Spleen (tissue), 11 donors: ENCODE data around the gene ALOXE3. TPM values are rescaled to one million over a fixed set of nuclear protein-coding genes. Genes with fewer than 3 reads are reported as not detected.

Experiments
- DNase-seq: peaks from one replicate; pipeline ENCODE4 v3.0.0-alpha.2; 2020
- H3K27ac ChIP-seq, 8 donors: fragments of 200-600 bp; sonication (generic) in 7 of 8; 1 replicate in 4 of 8; 2 replicates in 4 of 8; pipeline versions ENCODE4 v1.5.0 to v1.8.0; 2016 to 2021; ENCODE audit warnings: inconsistent platforms in 4 of 8, mild to moderate bottlenecking in 4 of 8, moderate library complexity in 1 of 8
- H3K27me3 ChIP-seq, 7 donors: fragments of 200-600 bp; sonication (generic) in 6 of 7; replicated peaks in 1 of 7; 1 replicate in 4 of 7; 2 replicates in 3 of 7; pipeline versions ENCODE4 v1.5.0 to v1.8.0; 2016 to 2021; ENCODE audit warnings: inconsistent platforms in 3 of 7, mild to moderate bottlenecking in 1 of 7
- H3K36me3 ChIP-seq, 6 donors: fragments of 200-600 bp; sonication (generic) in 5 of 6; 1 replicate in 4 of 6; 2 replicates in 2 of 6; pipeline versions ENCODE4 v1.5.0 to v1.8.0; 2016 to 2021; ENCODE audit warnings: inconsistent platforms in 2 of 6
- H3K4me1 ChIP-seq, 6 donors: fragments of 200-600 bp; sonication (generic) in 5 of 6; 1 replicate in 3 of 6; 2 replicates in 3 of 6; pipeline versions ENCODE4 v1.5.0 to v1.8.0; 2016 to 2021; ENCODE audit warnings: inconsistent platforms in 3 of 6
- H3K4me3 ChIP-seq, 8 donors: fragments of 200-600 bp; sonication (generic) in 7 of 8; 1 replicate in 4 of 8; 2 replicates in 4 of 8; pipeline versions ENCODE4 v1.5.0 to v1.8.0; 2016 to 2021; ENCODE audit warnings: inconsistent platforms in 4 of 8, mild to moderate bottlenecking in 4 of 8, moderate library complexity in 2 of 8
- H3K9me3 ChIP-seq, 8 donors: fragments of 200-600 bp; sonication (generic) in 7 of 8; 1 replicate in 4 of 8; 2 replicates in 4 of 8; pipeline versions ENCODE4 v1.5.0 to v1.8.0; 2016 to 2021; ENCODE audit warnings: inconsistent platforms in 4 of 8
- CTCF ChIP-seq, 11 experiments: fragments of 200-600 bp in 7 of 11; fragments of 450-650 bp in 4 of 11; sonication (generic) in 4 of 11; IDR thresholded peaks in 8 of 11; conservative IDR thresholded peaks in 3 of 11; 1 replicate in 7 of 11; 2 replicates in 4 of 11; pipeline versions ENCODE4 v1.4.0 to v1.8.0; 2016 to 2021; ENCODE audit warnings: antibody characterized with exemption in 11 of 11, inconsistent platforms in 4 of 11, mild to moderate bottlenecking in 1 of 11
- POLR2A ChIP-seq, 3 donors: fragments of 450-650 bp; IDR thresholded peaks; one replicate each; pipeline ENCODE4 v1.5.1; 2017; ENCODE audit warnings: antibody characterized with exemption in 3 of 3, mild to moderate bottlenecking in 1 of 3
- POLR2AphosphoS5 ChIP-seq, 3 donors: sonication (generic); formaldehyde crosslinking; IDR thresholded peaks; one replicate each; pipeline ENCODE4 v1.5.1; 2017; ENCODE audit warnings: antibody characterized with exemption in 3 of 3
- WGBS, 5 donors: extraction: QIAGEN DNeasy Blood & Tissue Kit in 3 of 5; methylation state at CpG; one replicate each; pipeline versions ENCODE4 v1.1.5 to v1.1.7; 2013 to 2018; 5-methylcytosine and 5-hydroxymethylcytosine counted together
- intact Hi-C: fragments of 100-400 bp; cut with DNase I; formaldehyde crosslinking; loops from one replicate; pipeline ENCODE4 v1.15.0; 2023; ENCODE audit warnings: low total_unique reads
- polyA plus RNA-seq, 3 donors: library from polyadenylated mRNA; stranded (reverse); fragments of 200-250 nt; gene quantifications; one replicate each; pipeline ENCODE4 v1.2.1, GENCODE V29; 2013
- total RNA-seq, 7 donors: library from RNA; depleted of rRNA in 3 of 7; stranded (reverse); fragments of >200 nt in 3 of 7; fragmentation: NEBNext Ultra II Directional in 4 of 7; extraction: Animal tissue kit (Norgen Biotek cat#: 25700) in 4 of 7; gene quantifications; one replicate each; pipeline versions ENCODE4 v1.1.0 to v1.2.1, GENCODE V29; 2016 to 2021
- donor health status: healthy with polysubstance abuse.
- donor health status: DM: no; HTN: no; CAD: no; lungs with moderate emphysema.
- donor health status: DM: no; HTN: no; CAD: no.
- donor health status: Bipolar disorder and iron deficiency.
- donor health status: healthy.
- donor health status: DM: no; HTN: no; CAD: no.
- donor health status: DM: yes; HTN: yes; CAD: no.

The ALOXE3 gene
- total and polyA plus RNA-seq, 10 donors = 0.03 TPM; not detected in 9

GRCh38 chr17:8051831-8052230 lies 66.5 kb downstream of the ALOXE3 start:
- intact Hi-C loops = loop anchor here (10.0 kb wide), 2 partner anchors 57 to 227 kb away; no protein-coding TSS in a partner anchor
- DNase-seq = no peak

GRCh38 chr17:8048736-8049135 lies 69.6 kb downstream of the ALOXE3 start:
- Histone ChIP-seq H3K9me3 (no peaks in the 10 kb centered on the region), H3K36me3 (peaks cover 0 to 3% (median 0%) of the 10 kb centered on the region in 6 donors), H3K4me1 (no peaks in the 10 kb centered on the region), H3K4me3 (no peak overlapping the region), H3K27ac (no peak overlapping the region), H3K27me3 (peaks cover 0 to 21% (median 0%) of the 10 kb centered on the region in 7 donors)
- TF ChIP-seq CTCF (IDR thresholded peaks at IDR 0.05 in 8 of 11, conservative IDR thresholded peaks at IDR 0.05 in 3 of 11) (no peak), POLR2AphosphoS5 (IDR thresholded peaks at IDR 0.05) (no peak)
- DNase-seq = no peak
- 76 to 89% (median 87%) methylated on average over 7 to 8 of the region's 8 CpGs for WGBS, 5 donors
- intact Hi-C loops = no loop called here

More at GRCh38 chr17:8051831-8052230, 66.5 kb downstream of the ALOXE3 start:
- TF ChIP-seq CTCF (IDR thresholded peaks at IDR 0.05 in 8 of 11, conservative IDR thresholded peaks at IDR 0.05 in 3 of 11) = no peak
- no peak for TF ChIP-seq POLR2A (IDR thresholded peaks at IDR 0.05)
- no peak for TF ChIP-seq POLR2AphosphoS5 (IDR thresholded peaks at IDR 0.05)
- WGBS, 5 donors = 72 to 91% (median 85%) methylated on average over 7 of the region's 7 CpGs
- no peaks in the 10 kb centered on the region for H3K9me3 ChIP-seq
- H3K27me3 ChIP-seq = peaks cover 0 to 10% (median 0%) of the 10 kb centered on the region in 7 donors
- peaks cover 0 to 3% (median 0%) of the 10 kb centered on the region in 6 donors for H3K36me3 ChIP-seq
- no peak overlapping the region for H3K27ac ChIP-seq
- H3K4me3 ChIP-seq = no peak overlapping the region
- H3K4me1 ChIP-seq = peaks cover 0 to 20% (median 14%) of the 10 kb centered on the region in 6 donors

- WGBS, 5 donors = 81 to 97% (median 92%) methylated on average over 4 to 12 of the region's 12 CpGs
- Histone ChIP-seq H3K27ac (no peak overlapping the region), H3K4me1 (no peaks in the 10 kb centered on the region), H3K36me3 (peaks cover 0 to 3% (median 0%) of the 10 kb centered on the region in 6 donors), H3K27me3 (peaks cover 0 to 21% (median 0%) of the 10 kb centered on the region in 7 donors), H3K4me3 (no peak overlapping the region), H3K9me3 (no peaks in the 10 kb centered on the region)
- no peak for TF ChIP-seq POLR2AphosphoS5 (IDR thresholded peaks at IDR 0.05)
- no peak for TF ChIP-seq POLR2A (IDR thresholded peaks at IDR 0.05)
- TF ChIP-seq CTCF (IDR thresholded peaks at IDR 0.05 in 8 of 11, conservative IDR thresholded peaks at IDR 0.05 in 3 of 11) = no peak
- intact Hi-C loops = no loop called here
- no peak for DNase-seq
Measured at GRCh38 chr17:8048236-8048635, 70.1 kb downstream of the ALOXE3 start.

GRCh38 chr17:8047769-8048110 lies 70.6 kb downstream of the ALOXE3 start:
- WGBS, 5 donors = 82 to 94% (median 88%) methylated on average over 4 of the region's 4 CpGs
- TF ChIP-seq CTCF (IDR thresholded peaks at IDR 0.05 in 8 of 11, conservative IDR thresholded peaks at IDR 0.05 in 3 of 11) = no peak
- no peak for TF ChIP-seq POLR2A (IDR thresholded peaks at IDR 0.05)
- TF ChIP-seq POLR2AphosphoS5 (IDR thresholded peaks at IDR 0.05) = no peak

More at GRCh38 chr17:8047769-8048110, 70.6 kb downstream of the ALOXE3 start:
- Histone ChIP-seq H3K27me3 (peaks cover 0 to 21% (median 0%) of the 10 kb centered on the region in 7 donors), H3K9me3 (no peaks in the 10 kb centered on the region), H3K4me3 (no peak overlapping the region), H3K27ac (no peak overlapping the region), H3K4me1 (no peaks in the 10 kb centered on the region), H3K36me3 (peaks cover 0 to 3% (median 0%) of the 10 kb centered on the region in 6 donors)
- DNase-seq = no peak
- intact Hi-C loops = no loop called here
